GM21576 (cell line): ENCODE measurements around the gene LDHD.

Experiments
- ATAC-seq: cut with Tn5 transposase; IDR thresholded peaks from one replicate; pipeline ENCODE4 v1.9.1; 2021; ENCODE audit warnings: mild to moderate bottlenecking, moderate library complexity; ENCODE audit not compliant: unreplicated experiment

LDHD gene

GRCh38 chr16:75114946-75115825 lies 1.4 kb downstream of the LDHD start:
- ATAC-seq: no peak

GRCh38 chr16:75114179-75114945 lies 2.2 kb downstream of the LDHD start:
- no peak for ATAC-seq

GRCh38 chr16:75113541-75114121 lies 2.9 kb downstream of the LDHD start:
- ATAC-seq: no peak

- no peak for ATAC-seq
These were observed 3.7 kb downstream of the LDHD start for GRCh38 chr16:75112734-75113491.

GRCh38 chr16:75111961-75112733 lies 4.4 kb downstream of the LDHD start:
- ATAC-seq: no peak

GRCh38 chr16:75111514-75111940 lies 5.1 kb downstream of the LDHD start:
- ATAC-seq: no peak

- peak; percentile 78 for ATAC-seq
These were observed 5.7 kb downstream of the LDHD start for GRCh38 chr16:75110637-75111513.

GRCh38 chr16:75109732-75110243 lies 6.8 kb downstream of the LDHD start:
- no peak for ATAC-seq

- no peak for ATAC-seq
These were observed 7.5 kb downstream of the LDHD start for GRCh38 chr16:75108792-75109731.

- ATAC-seq: no peak
These were observed 9.1 kb downstream of the LDHD start for GRCh38 chr16:75107505-75107904.

GRCh38 chr16:75106351-75107274 lies 10.0 kb downstream of the LDHD start:
- no peak for ATAC-seq

- ATAC-seq: no peak
These were observed 11.1 kb downstream of the LDHD start for GRCh38 chr16:75105306-75106061.

- no peak for ATAC-seq
These were observed 11.7 kb downstream of the LDHD start for GRCh38 chr16:75104836-75105235.

GRCh38 chr16:75103994-75104393 lies 12.6 kb downstream of the LDHD start:
- no peak for ATAC-seq

- ATAC-seq: no peak
These were observed 14.0 kb downstream of the LDHD start for GRCh38 chr16:75102595-75102994.

GRCh38 chr16:75101635-75102034 lies 14.9 kb downstream of the LDHD start:
- ATAC-seq: no peak
